Type B pancreatic cell (in vitro differentiated cells): ENCODE results near the gene AKIP1. TPM values are rescaled to one million over a fixed set of nuclear protein-coding genes. Genes with fewer than 3 reads are reported as not detected.
"Not testable (repeated sequence)": the region's sequence is repeated elsewhere in the genome, so short reads cannot be mapped to it uniquely, and the experiment has no call there.

Experiments used
- DNase-seq: peaks from one replicate; pipeline ENCODE4 v3.0.0; 2021; ENCODE audit warnings: mixed read lengths; ENCODE audit not compliant: unreplicated experiment; ENCODE audit errors: extremely low spot score
- H3K27ac Mint-ChIP-seq: 2 replicates; pipeline ENCODE4 v1.8.0; 2021; ENCODE audit warnings: mild to moderate bottlenecking, mixed read lengths
- H3K27me3 Mint-ChIP-seq: 2 replicates; pipeline ENCODE4 v1.8.0; 2021; ENCODE audit warnings: mixed read lengths
- H3K36me3 Mint-ChIP-seq: 2 replicates; pipeline ENCODE4 v1.8.0; 2021; ENCODE audit warnings: mixed read lengths
- H3K4me1 Mint-ChIP-seq: one replicate; pipeline ENCODE4 v1.8.0; 2021; ENCODE audit warnings: mixed read lengths; ENCODE audit not compliant: unreplicated experiment
- H3K4me3 Mint-ChIP-seq: 2 replicates; pipeline ENCODE4 v1.8.0; 2021; ENCODE audit warnings: mild to moderate bottlenecking, mixed read lengths
- H3K9me3 Mint-ChIP-seq: 2 replicates; pipeline ENCODE4 v1.8.0; 2021; ENCODE audit warnings: mixed read lengths
- total RNA-seq: library from RNA; stranded (reverse); gene quantifications from 2 replicates; pipeline ENCODE4 v1.2.1, GENCODE V29; 2021; ENCODE audit warnings: low replicate concordance
- TF ChIP-seq, protein P1 (sequence below): fragments of 200-600 bp; sonication (generic); conservative IDR thresholded peaks from 2 replicates; pipeline ENCODE4 v1.5.0; 2021; ENCODE audit warnings: antibody characterized with exemption, mild to moderate bottlenecking

AKIP1 gene
- total RNA-seq, 1 donor from 2014 or later, result 16.5 TPM

DNA sequence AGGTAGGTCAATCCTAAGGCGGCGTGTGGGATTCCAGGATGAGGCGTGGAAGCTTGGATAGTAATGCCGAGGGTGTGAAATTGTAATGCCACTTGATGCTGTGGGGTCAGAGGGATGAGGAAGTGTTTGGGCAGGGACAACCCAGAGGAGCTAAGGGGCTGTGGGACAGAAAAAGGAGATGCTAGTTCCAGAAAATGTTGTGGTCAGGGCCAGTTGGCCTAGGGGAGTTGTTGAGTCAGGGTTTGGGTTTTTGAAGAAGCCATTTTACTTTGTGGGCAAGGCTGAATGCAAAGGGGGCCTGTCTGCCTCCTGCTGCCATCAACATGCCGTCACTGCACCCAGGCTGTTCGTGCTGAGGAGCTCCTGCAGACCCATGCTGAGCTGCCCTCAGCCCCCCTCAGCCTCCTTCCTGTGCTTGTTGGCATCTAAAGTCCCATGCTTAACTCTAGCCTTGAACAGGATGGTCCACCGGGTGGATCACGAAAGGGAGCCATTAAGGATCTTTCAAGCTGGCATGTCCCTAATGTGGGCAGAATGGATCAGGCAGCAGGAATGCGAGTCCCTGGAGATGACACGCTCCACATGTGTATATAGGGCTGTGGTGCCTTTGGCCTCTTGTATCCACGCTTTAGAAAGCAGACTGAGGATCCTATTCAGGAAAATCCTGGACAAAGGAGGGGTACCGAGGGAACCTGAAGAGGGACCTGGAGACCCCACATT is 19.6 kb downstream of the AKIP1 start:
- no peak overlapping the region for H3K4me3 Mint-ChIP-seq
- H3K9me3 Mint-ChIP-seq, result no peaks in the 10 kb centered on the region
- no peak overlapping the region for H3K27ac Mint-ChIP-seq
- peaks cover 14% of the 10 kb centered on the region for H3K4me1 Mint-ChIP-seq
- no peaks in the 10 kb centered on the region for H3K27me3 Mint-ChIP-seq
- no peak for DNase-seq
- no peaks in the 10 kb centered on the region for H3K36me3 Mint-ChIP-seq
- TF ChIP-seq, protein P1, sequence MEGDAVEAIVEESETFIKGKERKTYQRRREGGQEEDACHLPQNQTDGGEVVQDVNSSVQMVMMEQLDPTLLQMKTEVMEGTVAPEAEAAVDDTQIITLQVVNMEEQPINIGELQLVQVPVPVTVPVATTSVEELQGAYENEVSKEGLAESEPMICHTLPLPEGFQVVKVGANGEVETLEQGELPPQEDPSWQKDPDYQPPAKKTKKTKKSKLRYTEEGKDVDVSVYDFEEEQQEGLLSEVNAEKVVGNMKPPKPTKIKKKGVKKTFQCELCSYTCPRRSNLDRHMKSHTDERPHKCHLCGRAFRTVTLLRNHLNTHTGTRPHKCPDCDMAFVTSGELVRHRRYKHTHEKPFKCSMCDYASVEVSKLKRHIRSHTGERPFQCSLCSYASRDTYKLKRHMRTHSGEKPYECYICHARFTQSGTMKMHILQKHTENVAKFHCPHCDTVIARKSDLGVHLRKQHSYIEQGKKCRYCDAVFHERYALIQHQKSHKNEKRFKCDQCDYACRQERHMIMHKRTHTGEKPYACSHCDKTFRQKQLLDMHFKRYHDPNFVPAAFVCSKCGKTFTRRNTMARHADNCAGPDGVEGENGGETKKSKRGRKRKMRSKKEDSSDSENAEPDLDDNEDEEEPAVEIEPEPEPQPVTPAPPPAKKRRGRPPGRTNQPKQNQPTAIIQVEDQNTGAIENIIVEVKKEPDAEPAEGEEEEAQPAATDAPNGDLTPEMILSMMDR, result no peak

DNA sequence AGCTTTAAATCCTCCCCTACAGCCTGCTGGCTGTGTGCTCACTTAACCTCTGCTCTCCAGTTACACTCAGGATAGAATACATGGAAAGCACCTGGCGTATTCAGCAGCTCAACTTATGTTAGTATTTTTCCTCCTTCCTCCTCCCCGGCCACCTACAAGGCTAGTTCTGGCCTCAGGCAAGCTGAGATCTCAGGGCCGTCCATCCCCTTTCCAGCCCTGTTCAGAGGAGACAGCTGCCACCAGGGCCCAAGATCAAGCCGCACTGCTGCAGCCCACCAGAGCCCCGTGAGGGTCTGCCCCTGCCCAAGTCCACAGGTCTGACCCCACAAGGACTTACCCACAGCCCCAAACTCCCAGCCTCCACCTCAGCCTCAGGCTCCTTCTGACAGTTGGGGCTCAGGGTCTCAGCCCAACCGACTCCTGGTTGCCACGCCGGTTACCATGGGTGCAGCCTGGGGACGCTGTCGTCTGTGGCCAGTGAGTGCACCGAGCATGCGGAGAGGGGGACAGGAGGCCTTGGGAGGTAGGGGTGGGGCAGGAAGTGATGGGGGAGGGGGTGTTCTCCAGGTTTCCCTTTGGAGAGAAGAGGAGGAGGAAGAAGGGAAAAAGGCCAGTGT is 21.7 kb downstream of the AKIP1 start, which contains the start of gene C11orf16:
TSS of gene C11orf16 (minus strand) at position 384 of the 617 bp plus-strand sequence. CDS start 639 bp downstream, outside the sequence.
- TF ChIP-seq, protein P1, result no peak
- Mint-ChIP-seq H3K36me3 (no peaks in the 10 kb centered on the region), H3K4me1 (peaks cover 14% of the 10 kb centered on the region), H3K27ac (peak within 1 kb of the TSS; percentile 31), H3K27me3 (no peaks in the 10 kb centered on the region), H3K9me3 (no peaks in the 10 kb centered on the region), H3K4me3 (no peak within 1 kb of the TSS)
- DNase-seq, result no peak

DNA sequence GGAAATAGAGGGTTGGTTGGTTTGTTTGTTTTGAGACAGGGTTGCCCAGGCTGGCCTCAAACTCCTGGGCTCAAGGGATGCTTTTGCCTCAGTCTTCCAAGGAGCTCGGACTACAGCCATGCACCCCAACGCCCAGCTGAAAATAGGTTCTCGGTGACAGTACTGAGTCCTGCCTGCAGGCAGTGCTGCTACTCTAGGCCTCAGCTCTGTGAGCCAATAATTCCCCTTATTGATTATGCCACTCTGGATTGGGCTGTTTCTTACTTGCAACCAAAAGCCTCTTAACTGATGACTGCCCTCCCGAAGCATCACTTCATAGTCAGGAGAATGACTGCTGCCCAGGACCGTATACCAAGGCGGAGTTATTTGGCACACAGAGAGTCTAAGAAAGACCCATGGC is 22.9 kb downstream of the AKIP1 start:
- Mint-ChIP-seq H3K4me3 (no peak overlapping the region), H3K27ac (no peak overlapping the region), H3K27me3 (no peaks in the 10 kb centered on the region), H3K4me1 (peaks cover 14% of the 10 kb centered on the region), H3K9me3 (no peaks in the 10 kb centered on the region), H3K36me3 (no peaks in the 10 kb centered on the region)
- TF ChIP-seq, protein P1, result no peak
- DNase-seq, result no peak

DNA sequence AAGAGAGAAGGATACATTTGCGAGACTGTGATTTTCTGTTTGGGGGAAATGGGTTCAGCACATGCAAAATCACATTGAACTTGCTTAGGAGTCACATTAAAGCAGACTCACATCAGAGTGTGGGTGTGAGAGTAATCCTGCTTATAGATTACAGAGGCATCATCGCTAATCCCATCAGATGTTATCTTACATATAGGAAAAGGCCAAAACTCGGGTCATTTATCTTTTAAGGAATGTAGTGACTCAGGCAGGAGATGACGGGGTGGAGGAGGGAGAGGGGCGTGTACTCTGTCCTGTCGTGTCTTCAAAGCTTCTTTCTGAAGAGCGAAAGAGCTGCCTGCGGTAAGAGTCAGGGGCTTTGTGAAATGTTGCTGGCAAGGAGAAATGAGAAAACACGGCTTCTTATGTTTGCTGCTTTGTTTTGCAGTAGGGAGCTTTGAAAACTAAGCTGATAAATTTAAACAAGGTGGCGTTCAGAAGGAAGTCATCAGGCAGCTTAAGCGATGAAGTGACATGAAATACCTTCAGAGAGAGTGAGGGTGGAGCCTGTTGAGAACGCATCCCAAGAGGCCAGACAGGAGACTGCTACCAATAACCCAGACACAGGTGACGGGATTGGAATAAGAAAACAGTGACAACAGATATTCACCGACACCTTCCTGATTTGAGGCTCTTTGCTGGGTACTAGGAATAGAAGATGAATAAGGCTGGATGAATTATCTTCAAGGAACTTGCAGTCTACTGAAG is 23.9 kb downstream of the AKIP1 start:
- DNase-seq, result no peak
- peaks cover 14% of the 10 kb centered on the region for H3K4me1 Mint-ChIP-seq
- H3K4me3 Mint-ChIP-seq, result peak overlapping the region; percentile 69
- H3K36me3 Mint-ChIP-seq, result no peaks in the 10 kb centered on the region
- TF ChIP-seq, protein P1, result no peak
- H3K27me3 Mint-ChIP-seq, result no peaks in the 10 kb centered on the region
- no peaks in the 10 kb centered on the region for H3K9me3 Mint-ChIP-seq
- H3K27ac Mint-ChIP-seq, result peak overlapping the region; percentile 92

DNA sequence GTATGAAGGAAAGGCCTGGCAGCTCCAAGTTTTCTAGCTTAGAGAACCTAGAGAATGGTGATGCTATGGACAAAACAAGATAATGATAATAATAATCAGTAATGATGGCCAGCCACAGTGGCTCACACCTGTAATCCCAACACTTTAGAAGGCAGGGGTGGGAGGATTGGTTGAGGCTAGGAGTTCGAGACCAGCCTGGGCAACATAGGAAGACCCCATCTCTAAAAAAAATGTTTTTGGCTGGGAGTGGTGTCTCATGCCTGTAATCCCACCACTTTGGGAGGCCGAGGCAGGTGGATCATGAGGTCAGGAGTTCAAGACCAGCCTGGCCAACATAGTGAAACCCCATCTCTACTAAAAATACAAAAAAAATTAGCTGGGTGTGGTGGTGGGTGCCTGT is 24.8 kb downstream of the AKIP1 start:
- H3K36me3 Mint-ChIP-seq, H3K4me3 Mint-ChIP-seq: not testable (repeated sequence)
- H3K4me1 Mint-ChIP-seq, result peaks cover 14% of the 10 kb centered on the region

DNA sequence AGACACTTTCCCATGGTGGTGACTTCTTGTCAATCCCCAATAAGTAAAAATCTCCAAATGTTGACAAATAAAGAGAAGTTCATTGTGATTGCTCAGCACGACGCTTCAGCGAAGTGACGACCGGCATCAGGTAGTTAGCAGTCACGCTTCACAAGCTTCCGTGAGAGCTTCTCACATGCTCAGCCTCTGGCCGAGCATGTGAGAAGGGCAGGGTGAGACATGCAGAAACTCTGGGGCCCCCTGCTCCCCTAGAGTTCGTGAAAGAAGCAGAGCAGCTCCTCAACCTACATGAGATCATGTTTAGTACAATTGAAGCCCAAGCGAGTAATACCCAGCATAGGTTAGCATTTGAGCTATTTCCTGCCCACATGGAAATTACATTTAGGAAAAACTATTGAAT is 26.2 kb downstream of the AKIP1 start:
- TF ChIP-seq, protein P1, result no peak
- peaks cover 14% of the 10 kb centered on the region for H3K4me1 Mint-ChIP-seq
- no peak overlapping the region for H3K4me3 Mint-ChIP-seq
- no peak for DNase-seq
- H3K36me3 Mint-ChIP-seq, result no peaks in the 10 kb centered on the region
- H3K27ac Mint-ChIP-seq, result no peak overlapping the region
- H3K9me3 Mint-ChIP-seq, result no peaks in the 10 kb centered on the region
- H3K27me3 Mint-ChIP-seq, result no peaks in the 10 kb centered on the region

More for the DNA sequence above, 24.8 kb downstream of the AKIP1 start:
- H3K27me3 Mint-ChIP-seq, DNase-seq, H3K9me3 Mint-ChIP-seq: not testable (repeated sequence)
- H3K27ac Mint-ChIP-seq, result peak overlapping the region; percentile 92
